AG08395 (cell line): ENCODE data around the gene DIS3L.
A peak's percentile ranks its signal among the peaks of the same experiment; 100 is the strongest.
"Not testable (repeated sequence)": the region's sequence is repeated elsewhere in the genome, so short reads cannot be mapped to it uniquely, and the experiment has no call there.

Experiments used
- DNase-seq: peaks from one replicate; pipeline ENCODE4 v3.0.0; 2012; ENCODE audit warnings: mixed read lengths, low spot score

The DIS3L gene

GRCh38 chr15:66293419-66294156 lies at the start of gene DIS3L:
Gene DIS3L (plus strand): TSS chr15:66293568. CDS start chr15:66293597, 29 bp downstream.
- DNase-seq, result peak; percentile 58

GRCh38 chr15:66245832-66246231 lies 47.5 kb upstream of the DIS3L start:
- DNase-seq, result not testable (repeated sequence)

- no peak for DNase-seq
Observed at GRCh38 chr15:66246937-66247336, 46.4 kb upstream of the DIS3L start.

GRCh38 chr15:66249605-66250174 lies 43.7 kb upstream of the DIS3L start:
- DNase-seq, result no peak

GRCh38 chr15:66251065-66251789 lies 42.1 kb upstream of the DIS3L start:
- DNase-seq, result no peak

- peak; percentile 76 for DNase-seq
Observed at GRCh38 chr15:66251790-66252684, 41.3 kb upstream of the DIS3L start.

GRCh38 chr15:66252685-66253417 lies 40.5 kb upstream of the DIS3L start:
- no peak for DNase-seq

- peak; percentile 36 for DNase-seq
Observed at GRCh38 chr15:66253418-66254088, 39.8 kb upstream of the DIS3L start, which contains the start of gene MEGF11. Gene MEGF11 (minus strand): TSS chr15:66253750. CDS start chr15:66128403, 125,347 bp downstream.

- no peak for DNase-seq
Observed at GRCh38 chr15:66254089-66254950, 39.0 kb upstream of the DIS3L start.

GRCh38 chr15:66254951-66255676 lies 38.3 kb upstream of the DIS3L start:
- no peak for DNase-seq

GRCh38 chr15:66256692-66257091 lies 36.7 kb upstream of the DIS3L start:
- no peak for DNase-seq

GRCh38 chr15:66261056-66261455 lies 32.3 kb upstream of the DIS3L start:
- DNase-seq, result no peak

- DNase-seq, result not testable (repeated sequence)
Observed at GRCh38 chr15:66262837-66263236, 30.5 kb upstream of the DIS3L start.

- no peak for DNase-seq
Observed at GRCh38 chr15:66264859-66265513, 28.4 kb upstream of the DIS3L start.

GRCh38 chr15:66269326-66270090 lies 23.9 kb upstream of the DIS3L start:
- DNase-seq, result peak; percentile 72

GRCh38 chr15:66270932-66271331 lies 22.4 kb upstream of the DIS3L start:
- DNase-seq, result no peak

- DNase-seq, result no peak
Observed at GRCh38 chr15:66275352-66275751, 18.0 kb upstream of the DIS3L start.

- no peak for DNase-seq
Observed at GRCh38 chr15:66276546-66276945, 16.8 kb upstream of the DIS3L start.
